HG03159 (cell line): ENCODE data around the gene IFI27.

ENCODE experiments used
- ATAC-seq: cut with Tn5 transposase; IDR thresholded peaks from one replicate; pipeline ENCODE4 v1.9.1; 2021; ENCODE audit warnings: mild to moderate bottlenecking, moderate library complexity; ENCODE audit not compliant: unreplicated experiment

Gene IFI27

DNA sequence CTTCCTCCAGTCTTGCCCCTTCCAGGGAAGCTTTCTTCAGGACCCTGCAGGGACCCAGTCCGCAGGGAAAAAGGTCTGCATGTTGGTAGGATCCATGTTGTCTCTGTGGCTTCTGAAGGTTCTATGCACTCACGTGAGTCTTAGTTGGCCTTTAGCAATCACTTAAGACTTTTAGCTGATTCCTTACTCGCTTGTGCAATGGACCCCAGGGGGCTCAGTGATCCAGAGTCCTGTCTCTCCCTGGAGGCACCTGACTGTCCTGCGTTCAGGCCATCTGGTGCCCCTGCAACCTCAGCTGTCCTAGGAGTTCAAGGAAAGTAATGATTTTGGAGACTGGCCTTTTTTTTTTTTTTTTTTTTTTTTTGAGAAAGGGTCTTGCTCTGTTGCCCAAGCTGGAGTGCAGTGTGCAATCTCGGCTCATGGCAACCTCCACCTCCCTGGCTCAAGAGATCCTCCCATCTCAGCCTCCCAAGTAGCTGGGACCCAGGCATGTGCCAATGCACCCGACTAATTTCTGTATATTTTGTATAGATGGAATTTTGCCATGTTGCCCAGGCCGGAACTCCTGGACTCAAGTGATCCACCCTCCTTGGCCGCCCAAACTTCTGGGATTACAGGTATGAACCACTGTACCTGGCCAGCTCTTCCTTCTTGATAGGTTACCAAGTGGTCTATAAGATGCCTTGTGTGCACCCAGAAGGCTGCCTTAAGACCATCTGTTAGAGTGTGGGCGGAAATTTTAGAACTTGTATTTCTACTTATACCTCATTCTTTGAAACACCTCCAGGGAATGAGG, 14.2 kb downstream of the IFI27 start:
- no peak for ATAC-seq

DNA sequence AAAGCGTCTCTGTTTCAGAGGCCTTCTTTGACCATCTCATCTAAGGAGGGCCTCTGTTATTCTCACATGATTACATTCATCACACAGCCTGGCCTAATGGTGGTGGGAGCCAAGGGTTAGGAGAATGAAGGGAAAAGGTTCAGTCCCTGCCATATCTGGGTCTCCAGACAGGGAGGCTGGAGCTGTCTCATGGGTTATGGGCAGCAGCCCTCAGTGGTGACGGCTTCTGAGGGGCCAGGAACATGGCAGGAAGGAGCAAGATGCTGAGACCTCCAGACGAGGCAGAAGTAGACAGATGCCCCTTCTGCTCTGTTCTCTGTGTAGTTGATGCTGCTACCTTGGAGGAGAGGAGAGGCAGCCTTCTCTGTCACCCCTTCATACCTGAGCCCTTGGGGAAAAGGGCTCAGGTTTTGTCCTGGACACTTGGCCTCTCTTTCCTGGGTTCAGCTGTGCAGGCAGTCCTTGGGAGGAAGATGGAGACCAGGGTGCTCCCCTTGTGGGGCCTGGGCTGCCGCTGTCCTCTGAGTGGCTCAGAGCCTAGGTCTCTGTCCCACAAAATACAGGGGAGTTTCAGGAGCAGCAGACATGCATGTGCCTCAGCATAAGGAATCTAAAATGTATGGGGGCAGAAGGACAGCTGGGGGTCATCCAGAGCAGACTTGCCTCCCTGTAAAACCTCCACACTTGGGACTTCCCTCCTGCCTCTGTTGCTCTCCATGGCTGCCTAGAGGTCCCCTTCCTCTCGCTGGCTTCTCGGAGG, 15.3 kb downstream of the IFI27 start:
- no peak for ATAC-seq

DNA sequence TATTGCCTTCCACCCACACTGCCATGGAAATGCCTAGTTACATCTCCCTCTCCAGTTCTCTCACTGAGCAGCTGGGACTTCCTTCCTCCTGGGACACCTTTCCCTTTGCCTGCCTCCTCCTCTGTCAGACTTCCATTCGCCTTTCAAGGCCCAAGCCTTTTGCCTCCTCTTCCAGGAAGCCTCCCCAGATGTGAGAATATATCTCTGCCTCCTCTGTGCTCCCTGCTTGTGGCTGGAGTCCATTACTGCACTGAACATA, 15.8 kb downstream of the IFI27 start:
- ATAC-seq = no peak

DNA sequence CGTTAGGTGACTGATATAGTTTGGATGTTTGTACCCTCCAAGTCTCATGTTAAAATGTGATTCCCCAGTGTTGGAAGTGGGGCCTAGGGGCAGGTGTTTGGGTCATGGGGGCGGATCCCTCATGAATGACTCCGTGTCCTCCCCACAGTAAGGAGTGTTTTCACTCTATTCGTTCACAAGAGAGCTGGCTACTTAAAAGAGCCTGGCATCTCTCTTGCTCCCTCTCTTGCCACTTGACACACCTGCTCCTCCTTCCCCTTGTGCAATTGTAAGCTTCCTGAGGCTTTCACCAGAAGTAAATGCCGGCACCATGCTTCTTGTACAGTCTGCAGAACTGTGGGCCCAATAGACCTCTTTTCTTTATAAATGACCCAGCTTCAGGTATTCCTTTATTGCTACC, 16.3 kb downstream of the IFI27 start:
- ATAC-seq = no peak

DNA sequence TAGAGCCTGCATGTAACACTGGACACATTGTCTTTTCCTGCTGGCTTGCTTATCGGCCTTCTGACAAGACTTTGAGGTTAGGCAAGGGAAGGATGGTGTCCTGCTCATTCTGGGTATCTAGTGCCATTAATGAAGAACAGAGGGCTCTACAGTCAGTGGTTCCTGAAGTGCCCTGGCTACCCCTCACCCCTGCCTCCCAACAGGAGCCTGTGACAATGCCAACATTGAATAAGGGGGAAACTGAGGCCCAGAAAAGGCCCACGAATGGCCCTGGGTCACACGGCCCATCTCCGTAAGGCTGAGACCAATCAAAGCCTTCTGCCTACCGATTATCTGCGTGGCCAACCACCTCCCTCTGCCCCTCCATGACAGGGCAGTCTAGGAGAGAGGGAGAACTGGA, 16.8 kb downstream of the IFI27 start:
- ATAC-seq = no peak

DNA sequence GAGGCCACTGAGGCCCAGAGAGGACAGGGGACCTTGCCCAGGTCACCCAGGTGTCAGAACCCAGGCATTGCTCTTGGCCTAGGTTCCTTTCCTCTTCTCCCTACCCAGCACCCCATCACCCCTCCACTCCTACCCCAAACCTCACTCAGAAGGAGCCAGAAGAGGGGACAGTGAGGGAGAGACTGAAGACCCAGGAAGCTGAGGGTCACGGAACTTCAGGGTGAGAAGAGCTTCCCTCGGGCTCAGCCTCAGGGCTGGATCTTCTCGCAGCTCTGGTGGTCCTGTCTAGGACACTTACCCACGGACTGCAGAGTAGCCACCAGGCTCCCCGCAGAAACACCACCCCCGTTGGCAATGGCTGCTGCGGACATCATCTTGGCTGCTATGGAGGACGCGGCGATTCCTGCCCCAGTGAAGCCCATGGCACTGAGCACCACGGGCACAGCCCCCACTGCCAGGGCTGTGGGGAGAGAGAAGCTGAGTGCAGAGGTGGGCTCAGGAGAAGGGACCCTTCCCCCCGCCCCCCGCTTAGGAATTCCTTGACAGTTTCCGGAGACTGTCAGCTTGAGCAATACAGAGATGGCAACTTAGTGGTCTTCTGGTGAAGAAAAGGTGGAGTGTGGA, 17.8 kb downstream of the IFI27 start:
- no peak for ATAC-seq

DNA sequence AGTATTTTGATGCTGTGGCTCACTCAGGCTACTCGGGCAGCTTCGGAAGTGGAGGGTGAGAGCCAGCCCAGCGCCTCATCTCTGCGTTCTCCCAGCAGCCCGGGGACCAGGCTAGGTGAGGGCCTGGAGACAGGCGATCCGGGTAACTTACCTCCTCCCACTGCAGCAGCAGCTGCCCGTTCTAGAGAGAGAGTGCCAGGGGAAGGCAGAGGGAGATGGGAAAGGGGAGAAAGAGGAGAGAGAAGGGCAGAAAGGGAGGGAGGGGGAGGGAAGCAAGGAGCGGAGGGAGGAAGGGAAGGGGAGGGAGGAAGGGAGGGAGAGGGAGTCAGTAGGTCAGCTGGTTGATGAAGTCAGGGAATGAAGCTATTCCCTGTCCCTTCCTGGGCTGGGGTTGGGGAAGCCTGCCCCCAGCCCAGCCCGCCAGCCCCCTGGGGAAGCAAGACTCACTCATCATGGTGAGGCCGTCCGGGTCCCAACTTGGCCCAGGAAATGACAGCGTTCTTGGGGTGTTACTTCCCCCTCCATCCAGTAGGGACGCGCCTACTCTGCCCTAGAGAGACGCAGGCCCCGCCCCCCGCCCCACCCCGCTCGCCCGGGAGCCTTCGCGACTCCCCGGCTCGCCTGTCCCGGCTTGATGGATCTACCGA, 18.7 kb downstream of the IFI27 start, which contains the start of gene IFI27L2:
IFI27L2 (minus strand) TSS at position 494 of the 647 bp plus-strand sequence; CDS start at position 454, 40 bp downstream.
- ATAC-seq = peak; percentile 97

DNA sequence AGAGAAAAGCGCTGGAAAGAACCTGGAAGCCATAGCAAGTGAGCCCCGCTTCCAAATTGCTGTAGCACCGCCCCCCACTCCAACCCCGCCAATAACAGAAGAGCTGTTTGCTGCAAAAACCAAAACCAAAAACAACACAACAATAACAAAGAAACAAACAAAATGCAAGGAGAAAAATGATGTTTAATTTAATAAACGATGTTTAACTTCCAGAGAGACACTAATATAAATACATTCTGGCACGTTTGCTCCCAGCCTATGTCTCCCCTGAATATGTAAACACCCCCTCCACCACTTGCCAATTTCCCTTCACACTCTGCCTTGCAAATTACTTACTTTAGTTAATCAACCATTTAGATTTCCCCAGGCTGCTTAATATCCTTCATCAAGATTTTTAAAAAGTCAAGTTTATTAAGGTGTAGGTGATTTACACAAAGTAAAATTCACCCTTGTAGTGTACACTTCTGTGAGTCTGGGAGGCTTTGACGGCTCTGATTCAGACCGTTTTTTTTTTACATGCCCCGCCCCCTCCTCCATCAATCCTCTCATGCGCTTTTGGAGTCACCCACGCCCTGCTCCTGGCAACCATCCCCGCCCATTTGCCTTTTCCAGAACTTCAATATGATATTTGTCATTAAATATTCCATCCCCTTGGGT, 19.4 kb downstream of the IFI27 start:
- ATAC-seq = no peak

DNA sequence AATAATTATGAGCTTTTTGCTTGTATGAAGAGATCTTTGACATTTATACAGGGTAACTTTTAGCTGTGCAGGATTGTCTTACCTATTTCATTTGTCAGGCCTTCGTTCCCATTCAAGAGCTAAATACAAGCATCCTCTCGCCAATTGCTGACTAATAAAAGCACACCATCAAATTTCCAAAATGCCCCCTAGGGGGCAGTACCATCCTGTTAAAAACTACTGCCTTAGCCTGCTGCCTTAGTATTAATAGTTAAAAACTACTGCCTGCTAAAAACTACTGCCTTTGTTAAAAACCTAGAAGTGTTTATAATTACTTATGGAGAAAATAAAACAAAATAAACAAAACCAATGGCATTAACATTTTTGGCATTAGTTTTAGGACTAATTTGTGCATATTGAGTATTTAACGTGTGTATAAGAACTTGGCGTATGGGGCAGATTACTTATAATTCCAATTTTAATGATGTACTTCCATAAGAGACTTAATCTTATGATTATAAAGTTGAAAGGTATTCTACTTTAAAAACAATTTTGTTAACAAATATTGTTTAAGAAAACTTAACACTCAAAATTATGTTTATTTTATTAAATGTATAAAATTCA, 21.9 kb downstream of the IFI27 start:
- no peak for ATAC-seq

DNA sequence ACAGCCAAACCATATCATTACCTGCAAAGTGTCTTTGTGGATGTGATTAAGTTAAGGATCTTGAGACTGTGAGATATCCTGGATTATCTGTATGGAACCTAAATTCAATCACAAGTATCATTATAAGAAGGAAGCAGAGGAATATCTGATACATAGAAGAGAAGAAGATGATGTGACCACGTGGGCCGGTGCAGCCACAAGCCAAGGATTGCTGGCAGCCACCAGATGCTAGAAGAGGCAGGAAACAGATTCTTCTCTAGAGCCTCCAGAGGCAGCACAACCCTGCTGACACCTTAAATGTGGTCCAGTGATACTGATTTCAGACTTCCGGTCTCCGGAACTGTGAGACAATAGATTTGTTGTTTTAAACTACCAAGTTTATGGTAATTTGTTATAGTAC, 24.9 kb downstream of the IFI27 start:
- ATAC-seq = no peak

DNA sequence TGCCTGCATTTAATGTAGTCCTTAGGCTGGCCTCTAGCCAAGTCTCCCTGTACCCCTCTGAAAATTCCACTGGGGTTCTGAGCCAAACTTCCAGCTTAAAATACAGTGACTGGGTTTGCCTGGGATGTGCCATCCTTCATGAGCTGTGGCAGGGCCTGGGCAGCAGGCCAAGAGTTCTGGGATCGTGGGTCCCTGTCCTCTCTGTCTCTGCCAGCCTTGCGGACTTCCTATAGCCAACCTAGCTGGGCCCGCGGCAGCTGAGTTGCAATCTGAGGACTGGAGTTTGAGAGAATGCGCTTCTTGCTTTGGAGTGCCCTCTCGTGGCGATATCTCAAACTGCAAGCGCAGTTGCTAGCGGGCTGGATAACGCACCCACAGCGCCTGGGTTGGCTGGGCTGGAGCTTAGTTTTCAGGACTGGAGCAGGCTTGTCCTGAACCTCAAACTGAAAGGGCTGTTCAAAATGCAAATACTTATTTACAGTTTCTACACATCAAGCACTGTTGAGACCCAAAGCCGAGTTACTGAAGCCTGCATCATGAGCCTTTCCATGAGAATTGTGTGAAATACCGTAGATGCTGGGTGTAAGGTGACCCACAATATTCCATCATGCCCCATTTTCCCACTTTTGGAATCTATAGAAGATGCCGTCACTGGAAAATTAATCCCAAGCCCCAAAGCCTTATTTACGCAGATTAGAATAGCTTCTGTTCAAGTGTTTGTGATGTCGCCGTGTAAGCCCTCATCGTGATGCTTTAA, 26.2 kb downstream of the IFI27 start:
- ATAC-seq = peak; percentile 76

DNA sequence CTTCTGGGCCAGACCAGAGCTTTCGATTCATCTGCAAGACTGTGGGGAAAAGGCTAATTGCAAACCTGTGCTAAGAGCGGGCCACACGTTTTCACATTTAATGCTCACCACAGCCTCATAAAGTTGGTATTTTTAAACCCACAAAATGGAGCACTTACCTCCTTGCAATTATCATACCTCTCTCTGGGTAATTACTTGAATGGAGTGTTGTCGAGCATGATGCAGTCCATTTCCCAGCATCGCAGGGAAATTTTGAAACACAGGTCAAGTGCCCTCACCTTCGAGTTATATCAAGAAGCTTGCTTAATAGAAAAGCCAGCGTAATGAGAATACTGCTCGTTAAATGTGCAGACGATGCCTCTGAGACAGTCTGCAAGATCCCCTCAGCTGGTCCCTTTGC, 27.7 kb downstream of the IFI27 start:
- no peak for ATAC-seq

DNA sequence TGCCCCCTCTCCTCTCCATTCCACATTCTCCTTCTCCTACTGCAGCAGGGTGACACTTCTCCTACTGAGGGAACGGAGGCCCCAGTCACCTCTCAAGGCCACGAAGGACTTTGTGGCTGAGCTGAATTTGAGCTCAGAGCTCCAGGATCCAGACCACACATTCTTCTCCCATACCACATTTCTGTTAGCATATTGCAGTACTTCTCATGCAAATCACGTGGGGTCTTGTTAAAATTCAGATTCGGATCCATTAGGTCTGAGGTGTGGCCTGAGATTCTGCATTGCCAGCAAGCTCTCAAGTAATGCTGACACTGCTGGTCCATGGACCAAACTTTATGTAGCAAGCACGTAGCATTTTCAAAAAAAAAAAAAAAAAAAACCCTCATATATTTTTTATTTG, 28.5 kb downstream of the IFI27 start:
- no peak for ATAC-seq

DNA sequence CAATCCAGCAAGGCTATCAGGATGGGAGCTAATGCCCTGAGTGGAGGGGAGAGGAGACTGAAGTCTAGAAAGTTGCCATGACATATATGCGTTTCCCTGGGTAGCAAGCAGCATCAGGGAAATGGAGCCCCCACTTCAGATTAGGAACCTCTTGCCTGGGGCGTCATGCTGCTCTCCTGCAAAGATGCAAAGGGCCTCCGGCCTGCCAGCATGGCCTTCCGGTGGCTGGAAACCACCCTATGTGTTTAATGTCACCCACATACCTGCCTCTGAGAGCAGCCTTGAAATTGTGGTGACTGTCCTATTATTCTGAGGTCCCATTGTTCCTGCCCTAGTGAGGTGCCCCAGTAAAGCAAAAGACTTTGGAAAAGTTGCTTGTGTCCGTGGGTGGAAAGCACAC, 28.9 kb downstream of the IFI27 start:
- ATAC-seq = no peak

DNA sequence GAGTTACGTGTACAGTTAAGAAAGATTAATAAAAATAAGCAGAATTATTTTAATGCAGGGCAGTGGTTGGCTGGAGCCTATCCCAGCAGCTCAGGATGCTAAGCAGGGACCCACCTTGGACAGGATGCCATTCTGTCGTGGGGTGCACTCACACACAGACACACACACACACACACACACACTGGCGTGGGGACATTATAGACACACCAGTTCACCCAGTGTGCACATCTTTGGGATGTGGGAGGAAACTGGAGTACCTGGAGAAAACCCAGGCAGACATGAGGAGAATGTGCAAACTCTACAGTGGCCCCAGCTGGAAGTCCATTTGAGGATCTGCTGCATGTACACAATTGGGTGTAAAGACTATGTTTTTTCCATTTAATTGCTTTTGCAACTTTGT, 31.7 kb downstream of the IFI27 start:
- ATAC-seq = no peak

DNA sequence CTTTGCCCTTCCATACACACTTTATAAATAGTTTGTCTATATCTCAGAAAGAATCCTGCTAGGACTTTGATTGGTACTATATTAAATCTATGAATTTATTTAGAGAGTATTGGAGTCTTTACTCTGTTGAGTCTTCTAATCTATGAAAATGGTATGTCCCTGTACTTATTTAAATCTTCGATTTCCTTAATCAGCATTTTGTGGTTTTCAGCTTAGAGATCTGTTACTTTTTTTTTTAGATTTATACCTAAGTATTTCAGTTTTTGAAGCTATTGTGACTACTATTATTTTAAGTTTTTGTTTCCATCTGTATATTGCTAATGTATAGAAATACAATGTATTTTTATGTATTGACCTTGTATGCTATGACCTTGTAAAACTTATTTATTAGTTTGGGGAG, 32.3 kb downstream of the IFI27 start:
- ATAC-seq = no peak

DNA sequence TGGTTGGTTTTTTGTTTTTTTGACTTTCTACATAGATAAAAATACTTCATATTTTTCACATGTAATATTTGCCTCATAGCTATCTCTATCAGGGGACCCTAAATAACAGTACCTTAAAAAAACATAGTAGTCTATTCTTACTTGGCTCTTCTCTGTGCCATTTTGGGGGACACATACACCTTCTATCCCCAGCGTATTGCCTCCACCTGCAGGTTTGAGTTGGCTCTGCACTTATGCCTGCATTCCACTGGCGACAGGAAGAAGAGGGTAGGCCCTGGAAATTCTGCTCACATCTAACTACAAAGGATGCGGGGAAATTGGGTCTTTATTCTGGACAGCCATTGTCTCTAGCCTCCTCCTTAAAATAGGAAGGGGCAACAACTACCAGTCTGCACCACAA, 32.7 kb downstream of the IFI27 start:
- ATAC-seq = no peak

DNA sequence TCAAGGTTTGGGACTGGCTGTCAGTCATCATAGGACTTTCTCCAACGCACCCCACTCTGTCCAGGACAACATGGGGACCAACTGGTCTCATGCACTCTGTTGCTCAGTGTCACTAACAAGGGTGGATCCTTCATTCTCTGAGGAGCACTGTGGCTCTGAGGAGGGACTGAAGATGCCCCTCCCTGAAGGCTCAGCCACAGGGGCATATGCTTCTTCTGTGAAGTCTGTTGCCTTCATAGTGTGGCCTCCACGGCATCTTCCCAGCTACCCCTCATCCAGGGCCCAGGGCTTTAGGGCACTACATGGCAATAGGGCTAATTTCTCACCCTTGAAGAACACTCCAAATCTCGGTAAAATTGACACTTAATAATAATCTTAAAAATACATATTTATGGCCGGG, 33.2 kb downstream of the IFI27 start:
- ATAC-seq = no peak

DNA sequence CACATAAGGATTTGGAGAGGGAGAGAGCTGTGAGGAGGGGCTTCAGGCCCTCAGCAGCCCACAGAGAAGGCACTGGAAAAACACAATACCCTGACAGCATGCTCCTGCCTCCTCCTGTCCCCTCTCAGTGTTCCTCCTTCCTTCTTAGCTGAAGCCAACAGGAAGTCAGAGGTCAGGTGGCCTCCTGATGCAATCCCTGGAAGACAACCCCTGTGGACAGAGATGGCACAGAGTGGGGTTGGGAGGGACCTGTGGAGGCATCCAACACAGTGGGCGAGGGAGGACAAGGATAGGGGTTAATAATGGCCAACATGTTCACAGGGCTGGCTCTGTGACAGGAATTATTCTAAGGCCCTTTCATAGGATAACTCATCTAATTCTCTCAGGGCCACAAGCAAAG, 34.2 kb downstream of the IFI27 start:
- no peak for ATAC-seq

DNA sequence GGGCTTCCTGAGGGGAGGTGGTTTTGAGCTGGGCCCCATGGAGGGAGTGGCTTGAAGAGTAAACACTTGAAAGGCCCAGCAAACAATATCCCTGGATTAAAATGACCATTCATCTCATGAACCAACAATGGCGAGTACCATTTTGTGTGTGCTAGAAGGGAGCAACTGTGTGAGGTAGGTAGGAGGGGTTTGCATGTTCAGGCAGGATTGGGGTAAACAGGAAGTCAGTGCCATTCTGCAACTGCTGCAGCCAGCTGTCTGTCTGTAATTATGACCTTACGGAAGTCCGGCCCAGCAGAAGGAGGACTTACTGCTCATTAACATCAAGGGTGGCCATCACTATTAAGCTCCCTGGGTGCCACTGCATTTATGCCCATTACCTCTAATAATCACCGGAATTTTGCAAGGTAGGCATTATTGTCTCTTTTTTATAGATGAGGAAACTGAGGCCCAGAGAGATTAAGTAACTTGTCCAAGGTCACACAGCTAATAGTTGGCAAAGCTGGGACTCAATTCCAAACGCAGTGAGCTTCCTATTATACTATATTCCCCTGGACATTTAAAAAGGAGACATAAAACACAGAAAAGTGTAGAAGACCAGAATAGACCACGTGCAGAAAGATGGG, 35.5 kb downstream of the IFI27 start:
- no peak for ATAC-seq
